ENCODE measurements around the gene DAPK1. TPM values are rescaled to one million over a fixed set of nuclear protein-coding genes. Genes with fewer than 3 reads are reported as not detected.

The DAPK1 gene
- total RNA-seq, 1 donor from 2014 or later, result 24.6 TPM

DNA sequence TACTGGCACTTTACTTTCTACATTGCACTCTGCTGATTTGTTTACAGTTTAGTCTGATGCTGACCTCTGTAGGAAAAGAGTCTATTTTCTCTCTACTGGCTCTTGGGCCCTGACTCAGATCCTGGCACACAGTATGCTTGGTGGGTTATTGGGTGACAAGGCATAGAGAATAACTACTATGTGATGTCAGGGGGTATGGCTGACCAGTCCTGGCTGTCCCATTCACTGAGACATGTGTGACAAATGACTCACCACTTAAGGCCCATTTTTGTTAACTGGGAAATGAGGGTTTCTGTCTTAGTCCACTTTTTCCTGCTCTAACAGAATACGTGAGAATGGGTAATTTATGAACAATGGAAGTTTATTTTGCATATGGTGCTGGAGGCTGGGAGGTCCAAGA is 66.4 kb downstream of the DAPK1 start:
- DNase-seq (ENCODE audit: extremely low spot score in 2 of 2), result no peak
- peaks cover 5% of the 10 kb centered on the region for H3K4me1 ChIP-seq
- intact Hi-C loops (cut with DNase I), result no loop called here

DNA sequence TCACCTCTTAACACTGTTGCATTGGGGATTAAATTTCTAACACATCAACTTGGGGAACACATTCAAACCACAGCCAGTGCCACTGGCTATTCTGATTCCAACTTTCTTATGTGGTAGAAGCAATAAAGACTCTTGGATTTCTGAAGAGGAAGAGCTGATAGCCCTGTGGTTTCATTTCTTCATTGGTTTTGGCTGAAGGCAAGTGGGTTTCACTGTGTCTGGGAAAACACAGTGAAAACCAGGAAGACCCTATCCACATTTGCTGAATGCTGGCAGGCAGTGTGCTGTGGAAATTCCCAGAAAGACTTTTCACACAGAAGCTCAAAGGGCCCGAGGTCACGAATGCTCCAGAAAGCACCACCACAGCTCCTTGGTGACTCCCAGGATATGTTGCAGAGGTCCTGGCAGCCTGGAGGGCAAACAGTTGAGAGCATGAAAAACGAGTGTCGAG is 67.1 kb downstream of the DAPK1 start:
- Histone ChIP-seq H3K27ac (no peak overlapping the region), H3K4me1 (peaks cover 11% of the 10 kb centered on the region), H3K9me3 (no peaks in the 10 kb centered on the region), H3K36me3 (no peaks in the 10 kb centered on the region), H3K4me3 (no peak overlapping the region), H3K27me3 (no peaks in the 10 kb centered on the region)
- intact Hi-C loops (cut with DNase I), result no loop called here
- DNase-seq (ENCODE audit: extremely low spot score in 2 of 2), result no peak
- no peak for TF ChIP-seq POLR2AphosphoS5 (IDR thresholded peaks at IDR 0.05; ENCODE audit: insufficient read depth in 1 of 2, low read depth in 1 of 2)
- TF ChIP-seq POLR2A (IDR thresholded peaks at IDR 0.05), result no peak
- TF ChIP-seq, protein P1, sequence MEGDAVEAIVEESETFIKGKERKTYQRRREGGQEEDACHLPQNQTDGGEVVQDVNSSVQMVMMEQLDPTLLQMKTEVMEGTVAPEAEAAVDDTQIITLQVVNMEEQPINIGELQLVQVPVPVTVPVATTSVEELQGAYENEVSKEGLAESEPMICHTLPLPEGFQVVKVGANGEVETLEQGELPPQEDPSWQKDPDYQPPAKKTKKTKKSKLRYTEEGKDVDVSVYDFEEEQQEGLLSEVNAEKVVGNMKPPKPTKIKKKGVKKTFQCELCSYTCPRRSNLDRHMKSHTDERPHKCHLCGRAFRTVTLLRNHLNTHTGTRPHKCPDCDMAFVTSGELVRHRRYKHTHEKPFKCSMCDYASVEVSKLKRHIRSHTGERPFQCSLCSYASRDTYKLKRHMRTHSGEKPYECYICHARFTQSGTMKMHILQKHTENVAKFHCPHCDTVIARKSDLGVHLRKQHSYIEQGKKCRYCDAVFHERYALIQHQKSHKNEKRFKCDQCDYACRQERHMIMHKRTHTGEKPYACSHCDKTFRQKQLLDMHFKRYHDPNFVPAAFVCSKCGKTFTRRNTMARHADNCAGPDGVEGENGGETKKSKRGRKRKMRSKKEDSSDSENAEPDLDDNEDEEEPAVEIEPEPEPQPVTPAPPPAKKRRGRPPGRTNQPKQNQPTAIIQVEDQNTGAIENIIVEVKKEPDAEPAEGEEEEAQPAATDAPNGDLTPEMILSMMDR (IDR thresholded peaks at IDR 0.05), result no peak

More for the DNA sequence above, 66.4 kb downstream of the DAPK1 start:
- TF ChIP-seq POLR2AphosphoS5 (IDR thresholded peaks at IDR 0.05; ENCODE audit: insufficient read depth in 1 of 2, low read depth in 1 of 2), result no peak
- TF ChIP-seq, protein P1 (IDR thresholded peaks at IDR 0.05), result no peak
- no peak for TF ChIP-seq POLR2A (IDR thresholded peaks at IDR 0.05)
- no peak overlapping the region for H3K27ac ChIP-seq
- H3K4me3 ChIP-seq, result no peak overlapping the region
- no peaks in the 10 kb centered on the region for H3K27me3 ChIP-seq
- no peaks in the 10 kb centered on the region for H3K9me3 ChIP-seq
- no peaks in the 10 kb centered on the region for H3K36me3 ChIP-seq

DNA sequence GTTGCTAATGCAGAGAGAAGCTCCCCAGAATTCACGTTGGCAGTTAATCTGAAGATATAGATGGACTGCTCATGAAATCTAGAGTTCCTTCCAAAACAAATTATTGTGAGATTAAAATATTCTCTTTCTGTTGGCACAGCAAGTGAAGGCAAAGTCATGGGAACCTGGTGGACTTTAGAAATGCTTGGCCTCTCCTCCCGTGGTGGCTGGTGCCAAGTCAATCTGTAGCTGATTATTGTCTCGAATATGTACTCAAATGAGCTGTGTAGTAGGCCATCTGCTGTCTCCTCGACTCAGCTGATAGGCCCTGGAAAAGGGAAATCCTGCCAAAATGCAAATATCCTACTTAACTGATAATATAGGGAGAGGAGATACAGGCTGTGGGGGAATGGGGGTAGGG is 69.3 kb downstream of the DAPK1 start:
- intact Hi-C loops (cut with DNase I), result no loop called here
- no peak for DNase-seq (ENCODE audit: extremely low spot score in 2 of 2)
- Histone ChIP-seq H3K27me3 (no peaks in the 10 kb centered on the region), H3K9me3 (no peaks in the 10 kb centered on the region), H3K4me1 (peaks cover 20% of the 10 kb centered on the region), H3K36me3 (no peaks in the 10 kb centered on the region), H3K27ac (no peak overlapping the region), H3K4me3 (no peak overlapping the region)
- TF ChIP-seq POLR2AphosphoS5 (IDR thresholded peaks at IDR 0.05; ENCODE audit: insufficient read depth in 1 of 2, low read depth in 1 of 2) (no peak), POLR2A (IDR thresholded peaks at IDR 0.05) (no peak)
- TF ChIP-seq, protein P1 (IDR thresholded peaks at IDR 0.05), result no peak

DNA sequence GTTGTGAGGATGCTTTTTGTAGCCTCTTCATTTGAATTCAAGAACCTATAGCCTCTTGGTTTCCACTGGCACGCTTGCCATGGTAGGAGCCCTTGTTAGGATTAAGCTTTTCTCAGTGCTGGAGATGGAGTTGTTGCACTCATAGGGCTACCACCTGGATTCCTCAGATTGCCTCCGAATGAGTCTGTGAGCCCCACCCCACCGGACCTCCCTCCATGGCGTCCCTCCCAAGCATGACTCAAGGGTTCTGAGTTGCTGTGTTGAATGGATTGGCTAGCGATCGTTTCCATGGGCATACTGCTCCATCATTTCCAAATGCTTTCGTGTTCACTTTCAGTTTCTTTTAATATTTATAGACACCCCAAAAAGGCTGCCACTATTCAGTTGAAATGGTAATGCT is 69.9 kb downstream of the DAPK1 start:
- peaks cover 20% of the 10 kb centered on the region for H3K4me1 ChIP-seq
- H3K27ac ChIP-seq, result no peak overlapping the region
- no peaks in the 10 kb centered on the region for H3K27me3 ChIP-seq
- TF ChIP-seq, protein P1 (IDR thresholded peaks at IDR 0.05), result no peak
- no peak for TF ChIP-seq POLR2A (IDR thresholded peaks at IDR 0.05)
- no peak for TF ChIP-seq POLR2AphosphoS5 (IDR thresholded peaks at IDR 0.05; ENCODE audit: insufficient read depth in 1 of 2, low read depth in 1 of 2)
- H3K9me3 ChIP-seq, result no peaks in the 10 kb centered on the region
- no peak for DNase-seq (ENCODE audit: extremely low spot score in 2 of 2)
- no peaks in the 10 kb centered on the region for H3K36me3 ChIP-seq
- intact Hi-C loops (cut with DNase I), result no loop called here
- H3K4me3 ChIP-seq, result no peak overlapping the region

DNA sequence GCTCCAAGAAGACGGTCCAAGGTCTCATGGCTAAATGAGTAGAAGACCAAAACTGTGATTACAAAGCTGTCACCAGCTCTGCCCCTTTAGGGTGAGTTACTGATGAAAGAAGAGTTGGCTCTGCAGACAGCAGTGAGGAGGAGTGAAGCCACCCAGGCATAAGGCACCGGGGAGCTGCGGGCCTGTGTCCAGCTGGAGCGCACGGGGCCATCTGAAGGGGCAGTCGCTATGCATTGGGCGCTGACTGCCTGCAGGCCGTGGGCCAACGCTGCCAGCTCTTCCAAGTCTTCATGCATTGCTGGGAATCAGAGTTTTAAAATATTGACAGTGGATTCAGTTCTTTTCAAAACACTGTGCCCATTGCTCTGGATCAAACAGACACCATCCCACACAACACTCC is 70.3 kb downstream of the DAPK1 start:
- H3K9me3 ChIP-seq, result no peaks in the 10 kb centered on the region
- H3K36me3 ChIP-seq, result no peaks in the 10 kb centered on the region
- H3K4me3 ChIP-seq, result no peak overlapping the region
- intact Hi-C loops (cut with DNase I), result no loop called here
- no peak for DNase-seq (ENCODE audit: extremely low spot score in 2 of 2)
- H3K4me1 ChIP-seq, result peaks cover 20% of the 10 kb centered on the region
- no peak overlapping the region for H3K27ac ChIP-seq
- H3K27me3 ChIP-seq, result no peaks in the 10 kb centered on the region
- TF ChIP-seq, protein P1 (IDR thresholded peaks at IDR 0.05), result no peak
- TF ChIP-seq POLR2AphosphoS5 (IDR thresholded peaks at IDR 0.05; ENCODE audit: insufficient read depth in 1 of 2, low read depth in 1 of 2), result no peak
- TF ChIP-seq POLR2A (IDR thresholded peaks at IDR 0.05), result no peak

Measured in vagina (tissue), 2 donors.